GM18505 (cell line): ENCODE results near the gene ZCCHC18.
"Not testable (repeated sequence)": the region's sequence is repeated elsewhere in the genome, so short reads cannot be mapped to it uniquely, and the experiment has no call there.

Experiments used
- ATAC-seq: cut with Tn5 transposase; IDR thresholded peaks from one replicate; pipeline ENCODE4 v1.9.1; 2021; ENCODE audit not compliant: unreplicated experiment
- POLR2A ChIP-seq: IDR thresholded peaks from 4 replicates; pipeline ENCODE4 v1.6.1; 2011; ENCODE audit warnings: borderline replicate concordance; ENCODE audit not compliant: insufficient read depth, insufficient read length; ENCODE audit errors: extremely low read depth

ZCCHC18 gene

GRCh38 chrX:104112326-104112951 is at the start of gene ZCCHC18:
ZCCHC18 (plus strand) TSS chrX:104112523; CDS start chrX:104114112, 1,589 bp downstream.
- peak; percentile 72 for ATAC-seq
- TF ChIP-seq POLR2A = peak; percentile 59

GRCh38 chrX:104062636-104063035 is 49.7 kb upstream of the ZCCHC18 start:
- not testable (repeated sequence) for ATAC-seq

GRCh38 chrX:104075778-104076445 is 36.4 kb upstream of the ZCCHC18 start, which contains the start of gene TMSB15C:
TMSB15C (minus strand) TSS chrX:104076236.
- peak; percentile 98 for ATAC-seq

DNA sequence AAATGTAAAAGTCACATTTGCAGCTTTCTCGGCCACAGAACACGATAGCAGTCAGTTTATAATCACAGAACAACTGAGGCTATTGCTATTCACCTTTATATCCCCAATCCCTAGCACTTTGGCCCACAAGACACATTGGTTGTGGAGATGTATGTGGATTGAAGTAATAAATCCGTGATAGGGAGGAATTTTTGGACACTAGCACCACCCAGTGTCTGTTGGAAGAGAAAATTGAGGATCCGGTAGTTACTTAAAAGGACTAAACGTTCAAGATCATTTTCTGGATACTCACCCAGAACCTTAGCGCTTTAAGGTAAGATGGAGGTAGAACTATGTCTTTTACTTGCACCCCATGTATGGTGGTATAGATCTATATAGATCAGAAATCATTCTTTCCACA is 34.5 kb upstream of the ZCCHC18 start:
- not testable (repeated sequence) for ATAC-seq

DNA sequence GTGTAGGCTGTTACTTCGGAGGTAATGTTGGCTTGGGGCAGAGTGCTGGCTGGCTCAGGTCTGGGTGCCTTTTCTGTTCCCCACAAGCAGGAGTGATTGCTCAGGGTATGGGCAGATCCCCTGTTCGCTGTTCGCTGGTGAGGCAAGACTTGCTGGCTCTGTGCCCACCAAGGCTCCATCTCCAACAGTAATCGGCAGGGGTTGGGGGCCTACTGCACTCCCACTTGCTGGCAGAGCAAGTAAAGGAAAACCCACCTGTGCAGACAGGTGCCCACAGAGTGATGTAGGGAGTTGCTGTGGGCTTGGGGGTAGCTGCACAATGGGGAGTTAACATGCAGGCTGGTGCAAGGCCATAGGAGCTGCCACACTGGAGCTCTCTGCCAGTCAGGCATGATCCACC is 28.3 kb upstream of the ZCCHC18 start:
- no peak for TF ChIP-seq POLR2A
- ATAC-seq = no peak

DNA sequence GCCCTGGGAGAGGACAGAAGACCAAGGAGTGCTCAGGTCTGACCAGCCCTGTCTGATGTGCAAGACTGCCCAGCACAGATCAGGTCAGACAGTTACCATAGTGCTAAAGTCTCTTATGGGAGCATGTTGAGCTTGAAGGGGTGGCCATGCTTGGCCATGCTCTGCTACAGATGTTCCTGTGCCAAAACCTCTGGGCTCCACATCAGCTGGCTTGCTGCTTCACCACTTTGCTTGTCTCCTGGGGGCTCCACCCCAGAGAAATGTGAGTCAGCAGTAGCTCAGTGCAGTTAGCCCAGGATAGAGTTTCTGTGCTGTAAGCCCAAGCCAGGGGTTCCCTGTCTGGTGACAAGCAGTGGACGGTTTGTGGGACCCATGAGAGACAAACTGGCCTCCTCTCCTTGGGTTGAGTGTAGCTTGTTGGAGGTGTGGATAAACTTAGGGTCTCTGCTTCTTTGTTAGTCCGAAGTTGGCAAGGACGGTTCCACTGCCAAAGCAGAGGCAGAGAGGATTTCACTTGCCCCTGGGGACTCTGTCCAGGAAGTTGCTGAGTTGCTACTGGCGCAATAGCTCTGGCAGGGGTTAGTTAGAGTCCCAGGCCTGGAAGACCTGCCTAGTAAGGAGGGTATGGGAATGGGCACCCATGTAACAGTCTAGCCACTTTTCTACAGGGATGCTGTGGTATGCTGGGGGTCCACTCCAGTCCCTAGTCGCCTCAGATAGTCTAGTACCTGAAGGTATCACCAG is 27.6 kb upstream of the ZCCHC18 start:
- no peak for TF ChIP-seq POLR2A
- ATAC-seq = no peak

- no peak for ATAC-seq
- no peak for TF ChIP-seq POLR2A
These were observed 26.8 kb upstream of the ZCCHC18 start for GRCh38 chrX:104085477-104085876.

GRCh38 chrX:104085919-104086318 is 26.4 kb upstream of the ZCCHC18 start:
- no peak for ATAC-seq
- no peak for TF ChIP-seq POLR2A

DNA sequence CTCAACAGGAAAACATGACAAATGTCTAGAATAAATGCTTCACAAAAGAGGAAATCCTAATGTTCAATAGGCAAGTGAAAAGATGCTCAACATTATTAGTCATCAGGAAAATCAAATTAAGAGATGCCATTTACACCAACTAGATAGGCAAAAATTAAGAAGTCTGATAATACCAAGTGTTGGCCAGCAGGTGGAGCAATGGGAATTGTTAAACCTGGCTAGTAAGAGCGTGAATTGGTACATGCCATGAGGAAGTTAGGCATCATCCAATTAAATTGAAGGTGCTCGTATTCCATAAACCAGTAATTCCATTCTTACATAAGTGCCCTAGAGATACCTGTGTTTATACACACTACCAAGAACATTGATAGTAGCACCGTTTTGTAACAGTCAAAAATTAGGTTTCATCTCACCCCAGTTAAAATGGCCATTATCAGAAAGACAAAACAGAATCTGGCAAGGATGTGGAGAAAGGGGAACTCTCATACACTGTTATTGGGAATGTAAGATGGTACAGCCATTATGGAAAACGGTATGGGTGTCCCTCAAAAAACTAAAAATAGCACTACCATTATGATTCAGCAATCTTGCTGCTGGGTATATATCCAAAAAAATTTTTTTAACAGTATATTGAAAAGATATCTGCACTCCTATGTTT is 14.0 kb upstream of the ZCCHC18 start:
- peak; percentile 68 for ATAC-seq
- no peak for TF ChIP-seq POLR2A

DNA sequence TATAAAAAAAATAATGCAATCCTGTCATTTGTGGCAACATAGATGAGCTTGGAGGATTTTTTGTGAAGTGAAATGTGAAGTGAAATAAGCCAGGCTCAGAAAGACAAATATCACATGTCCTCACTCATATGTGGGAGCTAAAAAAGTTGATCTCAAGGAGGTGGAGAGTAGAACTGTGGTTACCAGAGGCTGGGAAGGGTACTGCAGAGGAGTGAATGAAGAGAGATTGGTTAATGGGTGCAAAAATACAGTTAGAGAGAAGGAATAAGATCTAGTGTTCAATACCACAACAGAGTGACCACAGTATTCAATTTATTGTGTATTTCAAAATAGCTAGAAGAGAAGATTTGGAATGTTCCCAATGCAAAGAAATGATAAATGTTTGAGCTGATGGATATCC is 13.4 kb upstream of the ZCCHC18 start:
- TF ChIP-seq POLR2A = no peak
- ATAC-seq = no peak

- no peak for ATAC-seq
- TF ChIP-seq POLR2A = no peak
These were observed 7.6 kb upstream of the ZCCHC18 start for GRCh38 chrX:104104676-104105075.

DNA sequence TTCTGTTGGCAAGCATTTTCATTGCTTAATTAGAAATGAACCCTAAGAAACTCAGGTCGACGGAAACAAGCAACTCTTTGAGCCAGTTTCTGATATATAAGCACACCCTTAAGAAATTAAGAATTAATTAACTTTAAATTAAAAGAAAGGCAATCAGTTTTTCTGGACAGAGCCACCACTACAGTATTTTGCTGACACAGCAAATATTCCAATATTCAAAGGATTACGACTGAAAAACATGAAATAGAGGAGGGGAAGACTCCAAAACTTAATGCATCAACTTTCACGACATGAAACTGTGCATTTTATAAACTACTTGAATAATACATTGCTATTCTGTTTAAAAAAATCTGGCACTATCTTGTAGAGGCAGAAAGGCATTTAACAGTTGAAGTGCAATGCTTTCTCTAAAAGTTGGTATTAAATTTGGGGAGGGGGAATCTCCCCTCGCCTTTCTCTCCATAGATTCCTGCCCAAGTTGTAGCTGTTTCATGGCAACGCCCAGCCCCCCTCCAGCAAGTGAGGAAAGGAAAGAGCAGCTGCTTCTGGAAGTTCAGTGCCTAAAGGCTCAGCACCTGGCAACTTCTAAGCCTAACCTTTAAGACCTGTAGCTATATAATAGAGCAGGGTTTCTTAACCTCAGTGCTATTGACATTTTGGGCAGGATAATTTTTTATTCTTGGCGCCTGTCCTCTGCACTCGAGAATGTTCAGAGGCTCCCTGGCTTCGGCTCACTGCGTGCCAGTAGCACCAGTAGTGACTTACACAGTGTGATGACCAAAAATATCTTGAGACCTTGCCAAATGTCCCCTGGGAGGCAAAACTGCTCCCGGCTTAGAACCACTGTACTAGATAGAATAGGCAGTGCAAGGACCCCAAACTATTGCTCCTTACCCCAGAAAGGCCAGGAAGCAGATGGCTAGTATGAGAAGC is 6.7 kb upstream of the ZCCHC18 start:
- no peak for TF ChIP-seq POLR2A
- no peak for ATAC-seq

GRCh38 chrX:104108955-104109354 is 3.4 kb upstream of the ZCCHC18 start:
- no peak for ATAC-seq
- no peak for TF ChIP-seq POLR2A

GRCh38 chrX:104110491-104111240 is 1.7 kb upstream of the ZCCHC18 start:
- peak; percentile 39 for ATAC-seq
